ENCODE data around the gene PPP6R2. TPM values are rescaled to one million over a fixed set of nuclear protein-coding genes. Genes with fewer than 3 reads are reported as not detected.

The PPP6R2 gene
- total and polyA plus RNA-seq, 2 of the 8 experiments (the other 6 are each of a cell fraction or from before 2014, with no cell fraction given) = 25.0 to 32.2 TPM

DNA sequence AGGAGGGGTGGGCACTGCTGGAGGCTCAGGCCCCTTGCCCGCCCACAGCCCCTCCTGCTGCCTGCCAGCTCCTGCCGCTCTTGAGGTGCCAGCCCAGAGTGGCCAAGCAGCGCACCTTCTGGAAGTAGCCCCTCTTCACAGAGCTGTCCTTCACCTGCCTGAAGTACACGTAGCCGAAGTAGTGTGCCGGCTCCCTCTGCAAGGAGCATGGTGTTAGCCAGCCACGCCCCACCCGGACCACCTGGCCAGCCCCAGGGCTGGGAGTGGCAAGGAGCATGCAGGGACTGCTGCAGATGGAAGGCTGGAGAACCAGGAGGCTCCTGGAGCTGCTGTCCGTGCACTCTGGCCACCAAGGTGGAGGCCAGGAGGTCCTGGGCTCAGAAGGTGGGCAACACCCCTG, 25.9 kb upstream of the PPP6R2 start (continued):
- TF ChIP-seq CHD7 (IDR thresholded peaks at IDR 0.05; ENCODE audit: insufficient replicate concordance, low read length) (no peak), NANOG (IDR thresholded peaks at IDR 0.05; ENCODE audit: insufficient read depth, low read depth, low read length, poor library complexity, severe bottlenecking) (no peak), TBP (IDR thresholded peaks at IDR 0.05; ENCODE audit: low read depth, low read length) (no peak), GTF2F1 (IDR thresholded peaks at IDR 0.05; ENCODE audit: borderline replicate concordance, low read depth, low read length) (no peak), SIRT6 (IDR thresholded peaks at IDR 0.05; ENCODE audit: low read length) (no peak), YY1 (IDR thresholded peaks at IDR 0.05; ENCODE audit: low read depth, low read length) (no peak), CREB1 (IDR thresholded peaks at IDR 0.05) (no peak), PHF8 (conservative IDR thresholded peaks at IDR 0.05; ENCODE audit: low read depth, low read length) (no peak), SIN3A (conservative IDR thresholded peaks at IDR 0.05 in 1 of 2, IDR thresholded peaks at IDR 0.05 in 1 of 2; ENCODE audit: low read depth in 1 of 2, low read length in 2 of 2) (no peak), ZNF274 (IDR thresholded peaks at IDR 0.05; ENCODE audit: borderline replicate concordance, extremely low read depth, low read length) (no peak), HDAC2 (IDR thresholded peaks at IDR 0.05; ENCODE audit: borderline replicate concordance in 1 of 2, low read depth in 2 of 2, low read length in 2 of 2) (no peak), POU5F1 (IDR thresholded peaks at IDR 0.05; ENCODE audit: low read depth, low read length) (no peak)
